Measurements from ENCODE around the gene ELK3. TPM values are rescaled to one million over a fixed set of nuclear protein-coding genes. Genes with fewer than 3 reads are reported as not detected.

ELK3 gene
- total and polyA plus RNA-seq, 2 of the 8 experiments (the other 6 are each of a cell fraction or from before 2014, with no cell fraction given), result 3.5 to 14.3 TPM

DNA sequence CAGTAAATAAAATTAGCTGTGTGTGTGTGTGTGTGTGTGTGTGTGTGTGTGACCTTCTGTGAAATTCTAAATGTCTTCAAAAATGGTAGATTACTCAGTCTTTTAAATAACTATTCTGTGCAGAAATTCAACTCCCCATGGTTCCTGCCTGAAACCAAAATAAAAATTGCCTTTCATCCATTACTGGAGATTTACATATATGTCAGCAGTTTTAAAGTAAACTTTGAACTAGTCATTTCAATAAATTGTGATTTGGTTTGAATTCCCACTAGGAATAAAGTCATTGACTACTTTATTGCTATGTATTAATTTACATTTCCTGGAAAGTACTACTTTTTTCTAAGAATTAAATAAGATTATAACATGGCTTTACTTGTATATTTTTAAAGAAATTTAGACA lies 5.3 kb downstream of the ELK3 start:
- no peak overlapping the region for H3K27ac ChIP-seq (ENCODE audit: low read depth, low read length)
- H4K91ac ChIP-seq (replicated peaks; ENCODE audit: insufficient read length, low read length), result no peak overlapping the region
- H3K36me3 ChIP-seq (ENCODE audit: control insufficient read depth in 2 of 4, insufficient read depth in 4 of 4, low read length in 3 of 4), result no peaks in the 10 kb centered on the region
- no peaks in the 10 kb centered on the region; a peak in 1 of 4 replicates for H3K79me2 ChIP-seq (ENCODE audit: control insufficient read depth in 1 of 2, insufficient read depth in 2 of 2, low read length in 2 of 2)
- H3K79me1 ChIP-seq (ENCODE audit: low read depth, low read length), result no peaks in the 10 kb centered on the region
- no peak overlapping the region for H2BK120ac ChIP-seq (replicated peaks; ENCODE audit: low read depth, low read length)
- H3K9me3 ChIP-seq (ENCODE audit: insufficient read depth in 2 of 2, low read depth in 1 of 2, low read length in 1 of 2), result no peaks in the 10 kb centered on the region
- H2AK5ac ChIP-seq (ENCODE audit: low read depth, low read length), result no peak overlapping the region
- H4K5ac ChIP-seq (ENCODE audit: insufficient read length, low read depth, low read length), result no peak overlapping the region
- no peak overlapping the region for H2BK5ac ChIP-seq (ENCODE audit: low read depth, low read length)
- no peak overlapping the region for H3K14ac ChIP-seq (ENCODE audit: insufficient read length)
- H3K4me3 ChIP-seq (ENCODE audit: extremely low read depth in 1 of 4, insufficient read depth in 2 of 4, low read depth in 3 of 4, low read length in 4 of 4), result no peak overlapping the region
- peaks cover 0 to 7% (median 3%) of the 10 kb centered on the region in 4 experiments; a peak in 3 of 7 replicates for H3K27me3 ChIP-seq (replicated peaks in 1 of 4; ENCODE audit: control insufficient read depth in 3 of 4, extremely low read depth in 1 of 4, insufficient read depth in 3 of 4, low read length in 3 of 4)
- ChIA-PET CTCF (ENCODE audit: partially characterized antibody) (interaction anchor here (1.1 kb wide), 1 partner anchor 10 kb away, joined by 3 read pairs; no protein-coding TSS in a partner anchor), POLR2A (ENCODE audit: partially characterized antibody) (no interaction called here)
- H2BK20ac ChIP-seq (ENCODE audit: low read length), result no peak overlapping the region
- H3K23me2 ChIP-seq (ENCODE audit: low read depth, low read length), result peaks cover 9% of the 10 kb centered on the region; the same call in 1 of the 2 replicates
- H4K20me1 ChIP-seq (replicated peaks in 1 of 2; ENCODE audit: control insufficient read depth in 1 of 2, insufficient read depth in 2 of 2, low read length in 2 of 2), result peaks cover 0 to 2% of the 10 kb centered on the region in 2 experiments
- no peak overlapping the region for H3K23ac ChIP-seq (ENCODE audit: insufficient read length)
- H4K8ac ChIP-seq (ENCODE audit: extremely low read depth, insufficient read depth, low read length), result no peak overlapping the region
- no peak overlapping the region for H2BK15ac ChIP-seq (ENCODE audit: low read length)
- H3K9ac ChIP-seq (replicated peaks in 1 of 4; ENCODE audit: extremely low read depth in 1 of 4, low read depth in 3 of 4, low read length in 3 of 4), result no peak overlapping the region
- no peak overlapping the region for H2BK12ac ChIP-seq (ENCODE audit: low read depth, low read length)
- TF ChIP-seq SRF (IDR thresholded peaks at IDR 0.05; ENCODE audit: low read depth, low read length) (no peak), CBX8 (IDR thresholded peaks at IDR 0.05; ENCODE audit: borderline replicate concordance, low read depth, low read length) (no peak), SP1 (IDR thresholded peaks at IDR 0.05; ENCODE audit: low read depth, low read length) (no peak), HDAC6 (IDR thresholded peaks at IDR 0.05; ENCODE audit: low read depth, low read length) (no peak), RBBP5 (IDR thresholded peaks at IDR 0.05; ENCODE audit: borderline replicate concordance, low read depth, low read length) (no peak)
- DNase-seq (ENCODE audit: low read depth in 1 of 2, low spot score in 2 of 2) (no peak), FAIRE-seq (no peak)
- H2AFZ ChIP-seq (ENCODE audit: low read length), result no peak overlapping the region
- no peak overlapping the region for H3K4me2 ChIP-seq (ENCODE audit: insufficient read depth in 1 of 2, low read depth in 2 of 2, low read length in 2 of 2)
- H3K18ac ChIP-seq (ENCODE audit: extremely low read depth, low read length), result no peak overlapping the region
- peaks cover 0 to 2% (median 0%) of the 10 kb centered on the region in 4 experiments; a peak in 1 of 7 replicates for H3K4me1 ChIP-seq (replicated peaks in 1 of 4; ENCODE audit: control insufficient read depth in 3 of 4, insufficient read depth in 4 of 4, low read length in 3 of 4)
- H3K56ac ChIP-seq (replicated peaks; ENCODE audit: insufficient read length, low read depth, low read length), result no peak overlapping the region
- no peak overlapping the region for H3K4ac ChIP-seq (replicated peaks; ENCODE audit: insufficient read length, low read depth, low read length)
